Stimulated activated CD4-positive, alpha-beta T cell treated with anti-CD3 and anti-CD28 coated beads, TNF-alpha, amount 100 ng/mL, for 48 hours (primary cell): ENCODE results near the gene PNPLA8.
A peak's percentile ranks its signal among the peaks of the same experiment; 100 is the strongest.
"Not testable (repeated sequence)": the region's sequence is repeated elsewhere in the genome, so short reads cannot be mapped to it uniquely, and the experiment has no call there.

Source experiments
- DNase-seq, 3 donors: peaks; one replicate each; pipeline ENCODE4 v3.0.0-alpha.2; 2020; ENCODE audit warnings: low read depth in 3 of 3

PNPLA8 gene

DNA sequence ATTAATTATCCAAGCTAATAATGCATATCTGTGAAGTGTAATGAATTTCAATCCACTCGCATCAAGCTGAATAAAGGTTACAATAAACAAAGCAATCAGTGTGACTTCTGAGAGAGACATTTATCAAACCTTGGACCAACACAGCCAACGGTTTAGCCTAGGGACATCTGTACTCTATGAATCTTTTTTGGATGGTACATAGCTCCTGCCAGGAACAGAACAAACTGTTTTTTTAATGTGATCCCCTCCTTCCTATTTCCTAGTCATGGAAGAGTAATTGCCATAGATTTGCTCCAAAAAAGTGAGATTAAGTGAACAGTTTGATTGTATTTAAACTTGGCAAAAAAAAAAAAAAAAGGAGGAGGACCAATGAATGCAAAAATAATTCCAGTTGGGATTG, 58.5 kb downstream of the PNPLA8 start:
- no peak for DNase-seq

DNA sequence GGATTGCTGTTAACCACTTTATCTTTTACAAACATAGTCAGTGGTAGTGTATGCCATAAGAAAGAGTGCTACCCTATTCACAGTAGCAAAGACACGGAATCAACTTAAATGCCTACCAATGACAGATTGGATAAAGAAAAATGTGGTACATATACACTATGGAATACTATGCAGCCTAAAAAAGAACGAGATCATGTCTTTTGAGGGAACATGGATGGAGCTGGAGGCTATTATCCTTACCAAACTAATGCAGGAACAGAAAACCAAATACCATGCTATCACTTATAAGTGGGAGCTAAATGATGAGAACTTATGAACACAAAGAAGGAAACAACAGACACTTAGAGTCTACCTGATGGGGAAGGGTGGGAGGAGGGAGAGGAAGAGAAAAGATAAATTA, 59.6 kb downstream of the PNPLA8 start:
- not testable (repeated sequence) for DNase-seq

DNA sequence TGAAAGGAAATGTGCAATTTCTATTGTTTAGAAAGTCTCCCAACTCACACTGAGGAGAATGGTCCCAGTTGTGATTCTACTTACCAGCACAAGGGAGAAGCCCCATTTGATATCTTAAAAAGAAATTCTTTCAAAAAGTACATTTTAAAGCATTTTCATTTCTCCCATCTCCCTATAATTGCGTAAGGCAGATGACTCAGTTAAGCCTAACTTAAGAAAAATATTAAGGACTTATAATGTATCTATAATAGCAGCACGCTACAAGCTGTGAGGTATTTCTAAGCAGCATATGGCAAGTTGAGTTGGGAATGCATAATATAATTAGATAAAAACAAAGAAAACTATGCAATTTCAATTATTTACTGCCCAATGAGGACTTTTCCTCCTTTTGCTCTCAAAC, 61.2 kb downstream of the PNPLA8 start:
- no peak for DNase-seq

DNA sequence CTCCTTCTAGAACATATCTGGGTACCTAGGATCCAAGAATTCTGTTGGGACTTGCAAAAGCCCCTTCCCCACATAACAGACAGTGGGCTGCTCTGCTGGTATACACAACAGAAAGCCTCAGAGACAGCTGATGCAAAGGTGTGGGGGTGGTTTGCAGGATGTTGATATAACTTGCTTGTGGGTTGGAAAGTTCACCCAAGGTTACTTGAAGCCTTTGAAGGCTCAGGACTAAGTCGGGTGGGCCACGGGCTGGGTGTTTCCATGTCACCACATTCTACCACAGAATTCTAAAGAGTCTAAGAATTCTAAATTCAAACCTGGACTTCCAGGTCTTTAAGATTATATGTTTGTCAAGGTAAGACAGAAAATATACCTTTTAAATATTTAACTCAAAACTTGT, 62.3 kb downstream of the PNPLA8 start:
- no peak for DNase-seq

DNA sequence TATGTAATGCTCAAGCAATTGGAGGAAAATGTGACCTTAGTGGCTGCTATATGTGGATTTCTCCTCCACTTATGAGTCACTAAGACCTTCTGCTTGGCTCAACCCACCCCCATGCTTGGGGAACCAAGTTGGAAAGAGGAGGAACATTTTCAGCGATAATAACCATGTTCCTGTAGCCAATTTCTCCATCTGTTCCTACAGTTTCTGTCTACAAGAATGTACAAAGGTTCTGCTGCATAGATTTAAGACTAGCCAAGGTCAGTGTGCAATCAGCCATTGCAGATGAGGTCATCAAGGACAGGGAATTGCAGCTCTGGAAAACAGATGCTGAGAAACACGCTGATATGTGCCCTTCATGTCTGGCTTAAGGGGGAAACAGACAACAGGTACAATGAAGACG, 64.1 kb downstream of the PNPLA8 start:
- no peak for DNase-seq

DNA sequence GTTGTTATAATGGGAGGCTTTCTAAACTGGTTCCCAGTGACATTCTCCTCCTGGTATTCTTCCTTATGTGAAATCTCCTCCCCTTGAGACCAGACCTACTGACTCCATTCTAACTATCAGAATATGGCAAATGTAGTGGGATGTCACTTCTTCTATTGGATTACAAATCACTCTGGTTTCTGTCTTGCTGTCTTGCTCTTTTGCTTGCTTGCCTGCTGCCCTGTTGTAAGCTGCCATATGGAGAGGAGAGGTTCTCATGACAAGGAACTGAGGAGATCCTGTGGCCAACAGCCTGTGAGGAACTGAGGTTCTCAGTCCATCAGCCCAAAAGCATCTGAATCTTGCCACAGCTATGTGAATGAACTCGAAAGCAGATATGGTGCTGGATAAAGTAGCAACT, 65.0 kb downstream of the PNPLA8 start:
- no peak for DNase-seq

DNA sequence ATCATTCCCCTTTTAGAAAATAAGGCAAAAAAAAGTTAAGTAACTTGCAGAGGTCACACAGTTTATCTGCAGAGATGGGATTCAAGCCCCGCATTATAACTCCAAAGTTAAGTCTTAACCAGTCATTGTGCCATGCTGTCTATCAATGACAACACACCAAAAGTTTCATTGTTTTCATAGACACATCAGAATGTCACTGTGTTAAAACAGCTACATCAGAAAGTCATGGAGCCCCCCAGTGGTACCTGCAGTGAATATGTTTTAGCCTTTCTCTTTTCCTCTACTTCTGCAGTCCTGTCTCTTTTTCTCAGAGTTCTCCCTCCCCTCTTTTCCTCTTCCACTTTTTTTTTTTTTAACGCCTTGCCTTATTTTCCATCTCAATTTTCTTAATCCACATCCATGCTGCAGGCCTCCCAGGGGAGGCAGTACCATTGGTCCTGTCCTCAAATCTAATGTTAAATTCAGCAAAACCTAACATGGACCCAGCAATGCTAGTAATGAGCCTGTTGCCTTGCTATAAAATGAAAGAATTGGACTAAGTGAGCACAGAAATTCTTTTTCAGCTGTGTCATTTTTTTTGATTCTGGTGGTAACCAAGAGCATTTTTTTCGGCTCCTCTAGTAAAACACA, 65.9 kb downstream of the PNPLA8 start:
- no peak for DNase-seq

DNA sequence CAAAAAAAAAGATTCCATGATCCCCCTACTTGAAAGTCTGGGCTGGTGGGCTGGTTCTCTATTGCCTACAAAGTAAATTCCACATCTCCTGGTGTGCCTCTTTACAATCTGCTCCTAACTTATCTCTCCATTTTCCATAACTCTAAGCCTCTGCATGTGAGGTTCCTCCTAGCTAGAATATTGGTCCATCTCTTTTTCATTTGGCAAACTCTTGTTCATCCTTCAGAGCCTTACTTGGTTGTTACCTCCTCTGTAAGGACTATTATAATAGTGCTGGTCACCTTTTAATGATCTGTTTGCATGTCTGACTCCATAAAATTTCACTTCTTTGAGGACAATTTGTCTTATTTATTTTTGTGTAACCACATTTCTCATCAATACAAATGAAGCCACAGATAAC, 68.1 kb downstream of the PNPLA8 start:
- DNase-seq: no peak

DNA sequence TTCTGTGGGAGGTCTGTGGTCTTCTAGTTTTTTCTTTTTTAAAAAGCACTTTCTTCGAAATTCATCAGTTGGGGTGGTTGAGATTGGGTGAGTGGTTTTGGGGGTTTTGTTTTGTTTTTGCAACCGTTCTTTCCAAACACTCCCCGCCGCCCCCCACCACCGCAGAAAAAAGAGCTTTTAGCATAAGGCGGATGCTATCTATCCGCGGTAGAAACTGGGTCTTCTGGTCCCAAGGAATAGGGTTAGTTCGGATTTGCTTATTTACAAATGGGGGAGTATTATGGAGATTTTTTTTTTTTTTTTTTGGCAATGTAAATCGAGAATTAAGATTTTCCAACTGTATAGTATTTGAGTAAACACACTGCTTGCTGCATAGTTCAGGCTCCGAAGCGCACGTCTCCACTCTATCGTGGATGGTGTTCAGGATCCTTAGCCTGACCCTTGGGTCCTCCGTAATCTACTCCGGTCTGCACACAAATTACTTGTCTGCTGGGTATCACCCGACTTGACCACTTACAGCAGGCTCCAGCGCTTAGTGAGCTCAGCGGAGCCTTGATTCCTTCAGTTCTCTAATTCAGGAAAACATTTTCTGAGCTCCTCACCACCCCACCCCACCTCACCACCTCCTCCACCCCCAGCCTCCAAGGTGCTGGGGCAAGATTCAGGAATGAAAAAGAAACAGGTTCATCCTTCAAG, 68.9 kb downstream of the PNPLA8 start:
- DNase-seq: no peak

DNA sequence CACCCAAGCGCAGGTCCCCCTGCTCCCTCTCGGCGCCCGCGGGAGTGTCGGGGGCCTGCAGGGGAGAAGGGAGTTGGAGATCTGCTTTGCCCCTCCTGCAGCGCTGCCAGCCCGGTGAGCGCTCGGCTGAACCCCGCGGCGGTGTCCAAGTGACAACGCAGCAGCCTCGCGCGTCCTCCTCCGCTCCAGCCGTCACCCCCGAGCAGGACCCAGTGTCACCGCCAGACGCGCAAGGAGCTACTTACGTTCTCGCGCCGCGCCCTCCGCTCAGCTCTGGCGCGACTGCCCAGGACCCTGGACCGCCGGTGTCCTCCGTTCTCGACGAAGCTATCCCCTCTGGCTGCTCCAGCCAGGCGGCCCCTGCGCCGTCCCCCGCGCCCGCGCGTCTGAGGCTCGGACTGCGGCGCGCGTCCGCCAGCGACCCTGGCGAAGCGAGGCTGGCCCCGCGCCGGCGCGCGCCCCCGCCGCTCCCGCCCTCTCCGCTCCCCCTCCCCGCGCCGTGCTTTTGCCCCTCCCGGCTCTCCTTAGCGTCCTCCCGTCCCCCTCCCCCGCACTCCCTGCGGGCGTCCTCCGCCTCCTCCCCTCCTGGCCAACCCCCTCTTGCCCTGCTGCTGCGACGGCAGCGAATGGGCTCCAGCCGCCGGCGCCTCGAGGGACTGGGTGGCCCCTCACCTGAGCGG, 69.8 kb downstream of the PNPLA8 start, which contains the start of gene NRCAM:
TSS of gene NRCAM (minus strand) at position 439 of the 680 bp plus-strand sequence. CDS start 216,372 bp downstream, outside the sequence.
- peak in 1 of 3 donors; percentile 26 for DNase-seq

DNA sequence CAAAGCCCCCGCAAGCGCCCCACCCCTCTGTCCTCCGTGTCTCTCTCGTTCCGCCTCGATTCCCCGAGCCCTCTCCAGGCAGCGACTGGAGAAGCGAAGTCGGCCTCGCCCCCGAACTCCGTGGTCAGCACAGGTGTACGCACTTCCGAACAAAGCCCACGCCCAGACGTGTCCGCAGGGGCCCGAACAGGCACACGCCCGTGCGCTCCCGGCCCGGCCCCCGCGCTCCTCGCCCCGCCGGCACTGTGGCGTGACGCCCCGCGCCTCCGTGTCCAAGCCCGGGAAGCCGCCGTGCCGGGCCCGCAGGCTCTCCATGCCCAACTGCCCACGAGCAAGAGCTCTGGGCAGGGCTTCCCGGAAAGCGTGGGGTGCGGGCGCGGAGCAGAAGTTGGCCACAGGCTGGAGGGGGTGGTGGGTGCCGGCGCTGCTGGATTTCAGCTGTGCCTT, 70.4 kb downstream of the PNPLA8 start:
- no peak for DNase-seq

DNA sequence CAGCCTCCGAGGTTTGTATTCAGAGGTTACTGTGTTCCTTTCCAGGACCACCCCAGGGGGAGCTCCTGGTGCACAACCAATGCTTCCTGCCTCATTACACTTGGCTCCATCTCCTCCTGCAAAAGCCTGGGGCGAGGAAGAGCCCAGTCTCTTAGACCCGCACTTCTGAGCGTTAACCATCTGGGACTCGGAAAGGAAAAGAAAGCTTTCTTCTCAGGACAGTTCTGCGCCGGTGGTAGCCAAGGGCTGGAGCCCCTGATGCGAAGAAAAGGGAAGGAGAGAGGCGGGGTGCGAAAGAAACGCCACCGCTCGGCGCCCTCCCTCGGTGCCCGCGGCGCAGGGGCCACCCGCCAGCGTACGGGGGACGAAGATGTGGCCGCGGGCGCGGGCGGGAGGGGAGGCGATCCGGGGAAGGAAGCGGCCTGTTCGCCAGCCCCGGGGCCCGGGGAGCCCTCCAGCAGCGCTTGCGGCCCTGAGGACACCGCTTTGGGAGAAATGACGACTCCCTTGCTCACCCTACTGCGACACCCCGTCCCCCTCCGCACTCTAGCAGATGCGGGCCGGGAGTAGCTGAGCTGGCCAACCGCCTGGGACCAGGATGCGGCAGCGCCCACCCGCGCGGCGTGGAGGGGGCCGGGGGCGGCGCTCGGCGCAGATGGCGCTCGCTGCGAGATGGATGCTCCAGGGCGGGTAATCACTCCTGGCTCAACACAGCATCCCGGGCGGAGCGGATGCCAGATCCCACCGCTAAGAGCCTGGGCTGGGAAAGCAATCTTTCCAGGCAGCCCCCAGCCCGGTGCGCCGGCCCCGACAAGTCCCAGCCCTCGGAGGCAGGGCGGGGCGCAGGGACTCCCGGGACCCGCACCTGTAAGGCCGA, 71.0 kb downstream of the PNPLA8 start:
- DNase-seq: no peak

DNA sequence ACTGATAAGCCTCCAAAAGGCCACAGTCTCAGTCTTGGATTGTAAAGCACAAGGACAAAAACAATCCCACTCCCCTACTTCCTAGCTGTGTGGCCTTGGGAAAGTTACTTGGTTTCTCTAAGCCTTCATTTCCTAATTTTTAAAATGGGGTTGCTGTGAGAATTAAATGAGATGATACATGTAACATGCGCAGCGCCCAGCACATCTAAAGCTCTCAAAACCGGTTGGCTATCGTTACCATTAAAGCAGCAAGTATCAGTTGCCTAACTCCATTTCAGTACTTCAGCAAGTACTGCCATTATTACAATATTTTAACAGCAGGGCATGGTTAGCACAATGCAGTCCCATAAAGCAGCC, 71.6 kb downstream of the PNPLA8 start:
- no peak for DNase-seq

DNA sequence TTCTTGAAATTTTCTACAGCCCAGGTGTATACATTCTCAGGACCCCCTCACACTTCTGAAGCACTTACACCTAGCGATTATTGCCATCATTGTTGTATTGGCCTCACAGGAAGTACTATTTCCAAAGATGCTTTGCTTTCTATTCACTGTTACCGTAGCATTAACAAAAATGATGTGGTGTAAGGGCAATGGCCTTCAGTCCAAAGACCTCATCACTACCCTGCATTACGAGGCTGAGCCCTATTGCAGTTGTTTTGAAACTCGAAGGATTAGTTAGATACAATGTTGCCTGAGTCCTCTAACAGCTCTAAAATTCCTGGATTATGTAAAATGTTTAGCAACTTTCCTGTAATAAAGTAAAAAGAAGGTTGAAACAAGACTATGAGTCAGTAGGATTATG, 72.6 kb downstream of the PNPLA8 start:
- DNase-seq: no peak

DNA sequence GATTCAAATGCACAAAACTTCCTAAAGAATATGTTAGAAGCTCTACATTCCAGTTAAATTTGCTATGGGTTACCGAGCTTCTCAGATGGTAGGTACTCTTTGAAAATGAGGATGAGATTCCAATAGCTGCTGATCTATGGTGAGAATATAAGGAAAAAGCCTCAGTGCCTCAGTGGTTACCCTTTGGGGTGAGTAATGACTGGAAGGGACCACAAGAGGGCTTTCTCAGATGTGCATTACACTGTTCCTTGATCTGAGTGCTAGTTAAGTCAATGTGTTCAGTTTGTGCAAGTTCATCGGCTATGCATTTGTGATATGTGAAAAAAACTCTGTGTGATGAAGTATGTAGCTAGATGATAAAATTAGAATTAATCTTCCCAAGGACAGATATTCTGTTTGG, 73.2 kb downstream of the PNPLA8 start:
- DNase-seq: no peak

DNA sequence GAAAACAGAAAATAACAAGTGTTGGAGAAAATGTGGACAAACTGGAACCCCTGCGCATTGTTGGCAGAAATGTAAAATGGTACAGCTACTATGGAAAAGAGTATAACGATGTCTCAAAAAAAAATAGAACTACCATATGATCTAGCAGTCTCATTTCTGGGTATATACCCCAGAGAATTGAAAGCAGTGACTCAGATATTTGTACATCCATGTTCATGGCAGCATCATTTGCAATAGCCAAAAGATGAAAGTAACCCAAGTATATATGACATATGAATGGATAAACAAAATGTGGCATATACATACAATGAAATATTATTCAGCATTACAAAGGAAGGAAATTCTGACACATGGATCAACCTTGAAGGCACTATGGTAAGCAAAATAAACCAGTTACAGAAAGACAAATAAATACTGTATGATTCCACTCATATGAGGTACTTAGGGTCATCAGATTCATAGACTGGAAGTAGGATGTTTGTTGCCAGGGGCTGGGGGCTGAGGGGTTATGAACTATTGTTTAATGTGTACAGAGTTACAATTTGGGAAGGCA, 74.6 kb downstream of the PNPLA8 start:
- no peak for DNase-seq

DNA sequence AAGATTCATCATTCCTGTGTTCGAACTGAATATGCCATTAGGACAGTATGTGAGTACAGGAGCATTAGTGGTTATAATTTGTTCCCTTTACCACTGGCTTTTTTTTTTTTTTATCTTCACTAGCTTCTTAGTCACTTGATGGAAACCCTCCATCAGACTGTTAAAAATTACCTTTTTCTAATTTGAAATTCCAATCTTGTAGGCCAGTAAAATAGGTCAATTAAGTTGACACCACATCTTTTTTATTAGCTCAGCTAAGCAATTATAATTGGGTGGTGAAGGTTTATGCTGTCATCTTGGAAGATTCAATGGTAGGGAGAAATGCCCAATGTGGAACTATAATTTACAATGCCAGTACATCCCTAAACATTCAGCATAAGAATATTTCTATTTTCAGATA, 75.8 kb downstream of the PNPLA8 start:
- DNase-seq: no peak

DNA sequence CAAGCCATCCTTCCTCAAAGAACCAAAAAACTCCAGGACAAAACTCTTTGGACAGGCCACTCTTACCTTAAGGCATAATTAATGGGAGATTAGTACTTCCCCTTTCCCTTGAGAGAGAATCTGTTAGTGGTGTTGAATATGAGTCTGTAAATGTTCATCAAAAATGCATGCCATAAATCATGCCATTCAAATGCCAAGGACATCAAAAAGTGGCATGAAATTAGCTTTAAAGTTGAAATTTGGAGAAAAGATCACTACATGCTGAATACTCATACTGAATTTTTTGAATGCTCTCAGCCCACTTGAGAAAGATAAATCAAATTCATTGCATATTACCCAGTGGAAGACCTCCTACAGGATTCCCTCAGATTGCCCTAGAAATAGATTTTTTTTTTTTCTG, 76.4 kb downstream of the PNPLA8 start:
- DNase-seq: no peak

DNA sequence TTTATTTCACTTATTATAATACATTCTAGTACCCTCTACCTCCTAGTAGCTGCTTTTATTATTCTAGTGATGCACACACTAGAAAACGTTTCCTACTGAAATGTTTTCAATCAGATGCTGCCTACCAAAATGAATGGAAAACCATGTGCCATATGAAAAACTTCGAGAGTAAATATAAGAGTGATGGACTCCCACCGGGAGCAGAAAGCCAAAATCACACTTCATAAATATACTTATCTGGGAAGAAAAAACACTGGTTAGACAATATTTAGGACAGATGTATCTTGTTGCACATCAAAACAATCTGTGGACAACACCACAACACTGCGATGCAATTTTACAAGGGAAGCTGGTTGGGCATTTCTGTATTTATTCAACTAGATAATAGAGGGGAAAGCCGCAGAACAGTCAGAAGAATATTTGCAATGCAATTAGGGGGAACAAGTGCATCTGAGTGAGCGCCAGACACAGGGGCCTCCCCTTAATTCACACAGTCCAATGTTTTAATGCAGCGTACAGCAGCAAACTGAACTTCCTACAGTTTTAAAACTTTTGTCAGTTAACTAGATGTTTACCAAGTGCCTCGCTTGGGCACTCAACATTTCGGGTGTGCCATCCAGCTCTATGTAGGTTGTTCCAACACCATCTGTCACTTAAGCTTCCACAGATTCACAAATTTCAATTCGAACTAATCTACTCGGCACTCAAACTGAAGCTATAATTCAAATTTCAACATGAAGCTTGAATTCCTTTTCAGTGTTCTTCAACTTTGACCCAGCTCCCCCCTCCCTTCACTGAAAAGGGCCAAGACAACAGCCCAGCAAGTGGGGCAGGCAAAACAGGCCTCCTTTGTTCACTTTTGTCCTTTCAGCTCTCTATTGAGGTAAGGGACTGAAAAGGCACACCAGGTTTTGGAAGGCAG, 77.1 kb downstream of the PNPLA8 start:
- no peak for DNase-seq

DNA sequence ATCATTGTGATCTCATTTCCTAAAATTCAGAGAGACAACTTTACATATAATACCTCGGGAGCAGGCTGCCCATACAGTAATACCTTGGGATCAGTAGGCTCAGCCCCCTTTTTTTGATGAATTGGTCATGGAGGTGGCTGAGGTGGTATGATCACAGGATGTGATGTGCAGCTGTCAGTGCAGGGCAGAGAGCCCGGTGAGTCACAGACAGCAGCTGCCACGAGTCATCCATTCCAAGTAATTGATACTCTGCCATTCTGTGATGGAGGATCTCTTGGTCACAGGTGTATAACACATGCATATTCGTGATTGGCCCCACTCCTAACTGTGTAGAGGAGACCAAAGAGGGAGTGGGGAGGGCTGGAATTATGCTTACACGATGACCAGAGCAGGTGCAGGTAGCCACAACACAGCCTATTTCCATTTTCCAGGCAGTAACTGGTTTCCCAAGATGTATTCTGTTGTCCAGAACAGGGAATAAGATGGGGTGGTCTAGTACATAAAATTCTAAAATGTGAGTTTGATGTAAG, 83.8 kb downstream of the PNPLA8 start:
- DNase-seq: peak in 2 of 3 donors; percentile 20 to 48
